ENCODE measurements around the gene EFHC1.
"Not testable (repeated sequence)": the region's sequence is repeated elsewhere in the genome, so short reads cannot be mapped to it uniquely, and the experiment has no call there.

EFHC1 gene

GRCh38 chr6:52461194-52461593, 41.1 kb downstream of the EFHC1 start:
- DNase-seq = not testable (repeated sequence)

DNA sequence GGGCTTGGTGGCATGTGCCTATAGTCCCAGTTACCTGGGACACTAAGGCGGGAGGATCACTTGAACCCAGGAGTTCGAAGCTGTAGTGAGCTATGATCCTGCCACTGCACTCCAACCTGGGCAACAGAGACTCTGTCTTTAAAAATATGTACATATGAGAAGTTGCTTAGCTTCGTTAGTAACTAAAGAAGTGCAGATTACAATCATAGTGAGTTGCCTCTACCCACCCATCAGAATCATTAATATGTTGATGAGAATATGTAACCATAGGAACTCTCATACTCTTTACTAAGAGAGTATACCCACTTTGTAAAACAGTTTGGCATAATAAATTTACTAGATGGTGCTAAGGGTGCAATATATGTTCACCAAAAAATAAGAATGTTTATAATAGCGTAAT, 54.0 kb downstream of the EFHC1 start:
- DNase-seq = no peak

DNA sequence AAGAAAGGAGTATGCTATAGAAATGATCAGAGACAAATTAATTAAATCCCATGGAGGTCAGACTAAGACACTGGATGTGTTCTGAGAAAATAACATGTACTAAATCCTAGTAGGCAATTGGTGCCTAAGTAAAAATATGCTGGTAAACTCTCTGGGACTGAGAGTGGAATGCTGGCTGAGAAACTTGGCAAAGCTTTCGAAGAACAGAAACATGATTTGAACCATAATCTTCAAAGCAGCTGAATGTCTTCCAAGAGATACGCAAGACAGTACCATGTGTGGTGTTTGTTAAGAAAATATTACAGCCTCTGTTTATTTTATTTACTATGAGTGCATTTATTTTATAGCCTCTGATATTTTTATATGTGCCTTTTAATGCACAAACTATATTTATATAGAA, 55.2 kb downstream of the EFHC1 start:
- no peak for DNase-seq

- DNase-seq = no peak
Observed at GRCh38 chr6:52482903-52483670, 62.9 kb downstream of the EFHC1 start.

DNA sequence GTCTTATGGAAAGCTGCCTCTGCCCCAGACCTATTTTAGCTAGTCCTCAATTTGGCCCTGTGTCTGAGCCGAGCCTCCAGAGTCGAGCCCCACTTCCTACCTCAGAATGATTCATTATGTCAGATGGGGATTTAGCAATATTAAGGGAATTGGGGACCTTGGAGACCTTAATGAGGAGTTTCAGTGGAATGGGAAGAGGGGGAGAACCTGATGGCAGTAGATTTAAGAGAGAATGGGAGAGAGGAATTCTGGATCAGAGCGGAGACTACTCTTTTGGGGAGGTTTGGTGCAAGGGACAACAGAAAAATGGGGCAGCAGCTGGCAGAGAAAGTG, 63.5 kb downstream of the EFHC1 start:
- DNase-seq = no peak

- DNase-seq = no peak
Observed at GRCh38 chr6:52489881-52490280, 69.7 kb downstream of the EFHC1 start.

GRCh38 chr6:52491203-52492069, 71.3 kb downstream of the EFHC1 start:
- no peak for DNase-seq

DNA sequence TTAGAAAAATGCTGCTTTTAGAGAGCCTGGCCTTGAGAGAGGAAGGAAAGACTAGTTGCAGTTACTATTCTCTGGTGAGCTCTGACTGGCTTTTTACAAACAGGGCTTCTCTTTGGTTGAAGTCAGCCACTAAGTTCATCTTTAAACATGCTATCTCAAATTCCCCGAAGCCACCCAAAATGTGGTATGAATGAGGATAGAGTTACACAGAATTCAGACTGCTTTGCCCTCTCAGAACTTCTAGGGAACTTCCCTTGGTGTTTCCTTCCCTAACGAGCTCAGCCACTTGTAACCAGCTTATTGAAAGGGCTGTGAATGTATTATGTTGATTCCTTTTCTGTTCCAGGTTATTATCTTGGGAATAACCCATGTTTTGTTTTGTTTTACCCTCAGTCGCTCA, 73.5 kb downstream of the EFHC1 start:
- no peak for DNase-seq

GRCh38 chr6:52494298-52495072, 74.3 kb downstream of the EFHC1 start:
- no peak for DNase-seq

DNA sequence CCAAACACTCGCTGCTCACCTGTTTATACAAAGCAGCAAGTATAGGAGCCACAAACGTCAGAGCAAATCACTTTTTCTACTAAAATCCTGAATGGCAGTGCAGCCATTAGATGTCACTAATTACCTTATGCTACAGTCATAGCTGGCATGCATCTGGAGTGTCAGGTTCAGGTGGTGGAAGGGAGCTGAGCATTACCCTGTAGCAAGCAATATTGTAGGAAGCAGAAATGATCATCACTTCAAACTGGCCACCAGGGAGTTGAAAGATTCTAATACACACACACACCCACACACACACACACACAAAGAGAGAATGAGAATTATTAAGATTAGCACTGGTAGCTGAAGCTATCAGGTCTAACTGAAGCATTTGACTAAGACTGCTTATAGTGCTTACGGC, 75.8 kb downstream of the EFHC1 start:
- no peak for DNase-seq

DNA sequence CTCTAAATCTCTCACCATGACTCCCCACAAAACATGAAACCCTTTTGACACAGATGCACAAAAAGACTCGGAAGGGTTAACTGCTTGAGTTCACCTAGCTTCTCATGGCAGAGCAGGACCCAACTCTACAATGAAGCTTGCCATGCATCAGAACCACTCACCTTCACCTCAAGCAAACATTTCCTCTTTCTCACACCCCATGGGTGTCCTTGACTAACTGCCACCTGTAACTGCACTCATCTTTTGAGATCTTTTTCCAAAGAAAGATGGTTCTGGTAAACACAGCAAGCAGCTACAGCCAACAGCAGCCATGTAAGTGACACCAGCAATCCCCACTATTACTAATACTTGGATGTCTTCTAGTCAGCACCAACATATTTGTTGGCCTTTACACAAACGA, 76.5 kb downstream of the EFHC1 start:
- DNase-seq = no peak

- DNase-seq = no peak
Observed at GRCh38 chr6:52497652-52498408, 77.7 kb downstream of the EFHC1 start.

DNA sequence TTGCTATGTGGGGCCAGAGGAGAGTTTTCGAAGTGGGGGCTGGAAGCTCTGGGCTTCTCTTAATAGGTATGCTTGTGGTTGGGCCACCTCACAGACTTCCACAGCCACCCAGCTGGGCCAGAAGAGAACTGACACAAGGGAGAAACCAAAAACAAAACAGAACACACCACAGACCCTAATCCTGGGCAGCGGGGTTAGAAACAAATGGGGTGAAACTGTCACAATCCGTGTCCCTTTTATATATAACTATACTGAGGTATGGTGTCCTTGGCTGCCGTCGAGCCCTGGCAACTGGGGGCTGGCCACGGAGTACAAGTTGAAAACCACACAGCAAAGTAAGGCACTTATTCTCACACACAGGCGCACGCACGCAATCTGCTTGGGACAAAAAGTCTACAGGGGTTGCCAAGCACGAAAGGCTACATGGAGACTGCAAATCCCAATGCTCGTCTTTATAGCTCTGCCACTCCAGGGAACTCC, 78.4 kb downstream of the EFHC1 start:
- DNase-seq = no peak

DNA sequence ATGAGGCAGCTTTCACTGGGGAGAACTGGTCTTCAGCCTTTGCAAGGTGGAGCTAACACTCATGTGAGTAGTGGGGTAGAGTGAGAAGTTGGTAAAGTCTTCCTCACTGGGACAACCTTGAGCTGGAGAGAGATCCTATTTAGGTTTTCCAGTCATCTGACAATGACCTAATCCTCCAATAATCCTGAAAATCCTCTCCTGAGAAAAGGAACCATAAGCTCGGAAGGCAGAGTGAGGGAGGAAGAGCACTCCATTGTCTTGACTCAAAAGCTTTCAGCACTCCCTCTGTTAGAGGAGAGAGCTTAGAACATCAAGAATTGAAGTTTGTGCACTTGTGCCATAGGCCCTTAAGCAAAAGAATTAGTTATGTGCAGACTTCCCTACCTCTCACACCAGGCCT, 78.9 kb downstream of the EFHC1 start:
- DNase-seq = no peak

- DNase-seq = no peak
Observed at GRCh38 chr6:52499681-52500236, 79.6 kb downstream of the EFHC1 start.

DNA sequence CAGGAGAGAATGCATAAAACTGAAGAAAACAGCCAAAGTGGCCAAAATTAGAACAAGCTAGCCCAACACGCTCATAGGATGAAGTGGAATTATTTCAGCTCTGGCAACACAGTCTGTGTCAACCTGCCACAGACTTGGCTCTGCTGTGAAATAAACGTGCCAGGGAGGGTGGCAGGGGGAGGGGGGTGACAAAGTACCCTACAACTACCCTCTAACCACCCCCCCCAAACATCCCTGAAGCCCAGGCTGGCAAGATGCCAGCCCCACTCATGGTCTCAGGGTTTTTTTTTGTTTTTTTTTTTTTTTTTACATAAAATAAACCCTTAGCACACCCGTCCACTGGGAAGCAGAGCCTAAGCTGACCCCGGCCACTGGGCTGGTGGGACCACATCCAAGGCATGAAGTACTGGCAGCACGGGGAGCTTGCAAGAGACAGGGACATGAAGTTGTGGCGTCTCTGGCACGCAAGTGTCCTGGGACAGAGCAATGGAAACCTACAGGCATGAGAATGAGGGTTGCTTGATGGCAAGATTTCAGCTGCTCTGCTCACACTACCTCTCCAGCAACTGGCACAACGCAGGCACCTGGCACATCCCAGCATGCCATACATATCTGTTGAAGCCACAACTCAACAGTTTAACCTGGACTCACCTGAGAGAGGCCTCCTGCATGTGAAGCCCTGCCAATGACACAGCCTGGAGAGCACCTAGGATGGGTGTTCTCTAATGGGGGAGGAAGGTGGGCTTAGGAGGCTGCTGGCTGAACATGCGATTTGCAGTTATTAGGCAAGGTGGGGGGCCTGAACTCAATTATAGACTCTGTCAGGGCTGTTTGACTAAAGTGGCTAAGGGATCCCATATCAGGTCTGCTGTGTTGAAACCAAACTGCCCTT, 80.3 kb downstream of the EFHC1 start:
- DNase-seq = no peak

DNA sequence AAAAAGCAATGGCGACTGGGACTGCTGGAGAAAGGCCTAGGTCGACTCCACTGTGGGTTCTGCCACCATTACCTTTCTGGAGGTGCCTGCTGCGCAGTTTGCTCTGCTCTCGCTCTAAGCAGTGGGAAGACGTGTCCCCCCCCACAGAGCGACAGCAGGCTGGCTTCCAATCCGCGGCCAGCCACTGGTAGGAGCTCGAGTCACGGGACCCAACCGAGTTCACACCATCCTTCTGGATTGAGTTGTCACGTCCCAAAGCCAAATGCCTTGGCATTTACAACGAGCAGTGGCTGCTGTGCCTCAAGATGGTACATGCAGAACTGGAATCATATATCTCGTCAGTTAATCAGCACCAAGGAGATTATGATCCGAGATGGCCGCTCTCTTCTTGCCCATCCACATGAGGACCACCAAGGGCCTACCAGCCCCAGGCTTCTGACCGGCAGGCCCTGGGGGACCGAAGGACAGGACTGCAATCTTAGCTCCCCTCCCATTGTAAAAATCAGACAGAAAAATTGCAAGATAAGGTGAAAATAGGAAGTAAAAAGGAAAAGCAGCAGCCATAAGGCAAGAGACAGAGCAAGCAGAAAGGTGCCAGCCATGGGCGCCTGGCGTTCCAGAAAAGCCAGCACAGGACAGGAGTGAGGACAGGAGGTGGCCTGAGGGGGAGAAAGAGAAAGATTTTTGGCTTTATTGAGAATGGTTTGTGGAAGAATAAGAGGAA, 82.3 kb downstream of the EFHC1 start:
- DNase-seq = no peak

- no peak for DNase-seq
Observed at GRCh38 chr6:52503323-52503747, 83.2 kb downstream of the EFHC1 start.

DNA sequence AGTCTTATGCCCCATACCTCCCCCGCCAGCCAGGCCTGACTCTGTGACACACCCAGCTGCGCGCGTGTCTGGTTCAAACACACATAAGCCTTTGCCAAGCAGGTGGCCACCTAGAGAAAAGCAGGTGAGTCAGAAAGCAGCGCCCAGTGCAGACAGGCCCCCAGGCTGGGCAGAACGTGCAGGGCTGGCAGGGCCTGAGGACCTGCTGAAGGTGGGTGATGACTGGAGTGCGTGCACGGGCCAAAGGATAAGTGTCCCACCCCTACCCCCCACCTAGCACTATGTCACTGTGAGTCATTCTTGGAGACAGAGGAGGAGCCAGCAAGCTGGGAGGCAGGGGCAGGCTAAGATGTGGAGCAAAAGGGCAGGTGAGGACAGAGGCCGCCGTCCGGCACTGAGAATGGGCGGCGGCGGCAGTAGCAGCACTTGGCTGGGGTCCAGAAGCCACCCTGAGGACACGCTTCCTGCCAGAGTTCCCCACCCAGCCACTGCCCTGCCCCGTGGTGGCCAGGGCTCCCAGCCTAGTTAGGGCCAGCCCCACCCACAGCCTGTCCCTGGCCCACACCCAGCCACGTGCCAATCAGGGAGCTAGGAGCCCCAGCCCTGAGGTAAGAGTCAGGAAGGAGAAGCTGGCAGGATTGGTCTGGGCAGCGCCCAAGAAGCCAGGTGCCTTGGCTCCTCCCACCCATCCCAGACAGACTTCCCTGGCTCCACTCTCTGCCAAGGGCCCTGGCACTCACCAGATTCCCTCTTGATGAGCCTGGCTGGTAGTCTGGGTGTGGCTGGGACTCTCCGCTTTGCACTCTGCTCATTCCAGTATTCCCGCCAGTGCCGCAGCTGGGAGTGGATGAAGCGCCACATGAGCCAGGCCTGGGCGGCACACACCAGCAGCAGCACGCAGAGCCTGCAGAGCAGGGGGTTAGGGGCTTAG, 84.0 kb downstream of the EFHC1 start:
- DNase-seq = no peak

All from activated CD4-positive, alpha-beta T cell treated with anti-CD3 and anti-CD28 coated beads, Interleukin-2, amount 50 U/mL, for 1 hour (primary cell).